ENCODE measurements around the gene ABCG4. TPM values are rescaled to one million over a fixed set of nuclear protein-coding genes. Genes with fewer than 3 reads are reported as not detected.

The ABCG4 gene
- polyA plus RNA-seq, 1 donor from 2014 or later = 1.5 TPM

DNA sequence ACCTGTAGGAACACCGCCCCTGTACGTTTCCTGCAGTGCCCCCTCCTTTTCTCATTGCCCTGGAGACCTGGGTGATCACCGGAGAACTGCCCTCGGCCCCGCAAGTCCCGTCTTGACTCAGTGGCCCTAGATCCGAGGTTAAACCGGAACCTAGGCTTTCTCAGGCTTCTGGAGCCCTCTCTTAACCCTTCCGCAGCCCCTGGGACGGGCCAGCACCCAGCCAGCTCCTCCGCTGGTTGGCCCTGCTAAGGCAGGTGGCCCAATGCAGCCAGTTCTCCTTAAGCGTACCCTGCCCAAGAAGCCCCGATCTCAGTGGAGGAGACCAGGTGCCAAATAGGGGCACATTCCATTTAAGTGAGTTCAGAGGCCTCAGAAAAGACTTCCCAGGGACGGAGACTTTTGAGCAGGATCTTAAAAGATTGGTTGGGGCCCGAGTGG lies 20.4 kb downstream of the ABCG4 start:
- Histone ChIP-seq H2AFZ (ENCODE audit: low read depth, low read length) (peak overlapping the region; percentile 8), H3K9ac (ENCODE audit: low read length) (no peak overlapping the region), H3K4me3 (ENCODE audit: low read length) (peak overlapping the region; percentile 47), H3K9me2 (ENCODE audit: insufficient read depth, low read length) (no peaks in the 10 kb centered on the region), H3K27me3 (ENCODE audit: insufficient read depth, low read depth, low read length) (peaks cover 13% of the 10 kb centered on the region), H3K79me2 (replicated peaks; ENCODE audit: insufficient read depth, low read length) (no peaks in the 10 kb centered on the region), H4K20me1 (ENCODE audit: insufficient read depth) (no peaks in the 10 kb centered on the region), H3K4me2 (ENCODE audit: low read length) (no peak overlapping the region), H3F3A (ENCODE audit: insufficient read depth, low read length, poor library complexity, severe bottlenecking) (no peaks in the 10 kb centered on the region), H3K36me3 (ENCODE audit: insufficient read depth, low read length) (no peaks in the 10 kb centered on the region), H3K9me3 (ENCODE audit: low read length) (no peaks in the 10 kb centered on the region), H3K27ac (ENCODE audit: low read length) (no peak overlapping the region)
- no peak for TF ChIP-seq EZH2 (IDR thresholded peaks at IDR 0.05; ENCODE audit: borderline replicate concordance, insufficient read depth, low read length, poor library complexity, severe bottlenecking)
- TF ChIP-seq, protein P1, sequence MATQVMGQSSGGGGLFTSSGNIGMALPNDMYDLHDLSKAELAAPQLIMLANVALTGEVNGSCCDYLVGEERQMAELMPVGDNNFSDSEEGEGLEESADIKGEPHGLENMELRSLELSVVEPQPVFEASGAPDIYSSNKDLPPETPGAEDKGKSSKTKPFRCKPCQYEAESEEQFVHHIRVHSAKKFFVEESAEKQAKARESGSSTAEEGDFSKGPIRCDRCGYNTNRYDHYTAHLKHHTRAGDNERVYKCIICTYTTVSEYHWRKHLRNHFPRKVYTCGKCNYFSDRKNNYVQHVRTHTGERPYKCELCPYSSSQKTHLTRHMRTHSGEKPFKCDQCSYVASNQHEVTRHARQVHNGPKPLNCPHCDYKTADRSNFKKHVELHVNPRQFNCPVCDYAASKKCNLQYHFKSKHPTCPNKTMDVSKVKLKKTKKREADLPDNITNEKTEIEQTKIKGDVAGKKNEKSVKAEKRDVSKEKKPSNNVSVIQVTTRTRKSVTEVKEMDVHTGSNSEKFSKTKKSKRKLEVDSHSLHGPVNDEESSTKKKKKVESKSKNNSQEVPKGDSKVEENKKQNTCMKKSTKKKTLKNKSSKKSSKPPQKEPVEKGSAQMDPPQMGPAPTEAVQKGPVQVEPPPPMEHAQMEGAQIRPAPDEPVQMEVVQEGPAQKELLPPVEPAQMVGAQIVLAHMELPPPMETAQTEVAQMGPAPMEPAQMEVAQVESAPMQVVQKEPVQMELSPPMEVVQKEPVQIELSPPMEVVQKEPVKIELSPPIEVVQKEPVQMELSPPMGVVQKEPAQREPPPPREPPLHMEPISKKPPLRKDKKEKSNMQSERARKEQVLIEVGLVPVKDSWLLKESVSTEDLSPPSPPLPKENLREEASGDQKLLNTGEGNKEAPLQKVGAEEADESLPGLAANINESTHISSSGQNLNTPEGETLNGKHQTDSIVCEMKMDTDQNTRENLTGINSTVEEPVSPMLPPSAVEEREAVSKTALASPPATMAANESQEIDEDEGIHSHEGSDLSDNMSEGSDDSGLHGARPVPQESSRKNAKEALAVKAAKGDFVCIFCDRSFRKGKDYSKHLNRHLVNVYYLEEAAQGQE (IDR thresholded peaks at IDR 0.05; ENCODE audit: borderline replicate concordance) = no peak
- TF ChIP-seq MXI1 (conservative IDR thresholded peaks at IDR 0.05; ENCODE audit: poor library complexity, severe bottlenecking) = no peak
- no peak for TF ChIP-seq SMC3 (conservative IDR thresholded peaks at IDR 0.05; ENCODE audit: poor library complexity)
- TF ChIP-seq, protein P2, sequence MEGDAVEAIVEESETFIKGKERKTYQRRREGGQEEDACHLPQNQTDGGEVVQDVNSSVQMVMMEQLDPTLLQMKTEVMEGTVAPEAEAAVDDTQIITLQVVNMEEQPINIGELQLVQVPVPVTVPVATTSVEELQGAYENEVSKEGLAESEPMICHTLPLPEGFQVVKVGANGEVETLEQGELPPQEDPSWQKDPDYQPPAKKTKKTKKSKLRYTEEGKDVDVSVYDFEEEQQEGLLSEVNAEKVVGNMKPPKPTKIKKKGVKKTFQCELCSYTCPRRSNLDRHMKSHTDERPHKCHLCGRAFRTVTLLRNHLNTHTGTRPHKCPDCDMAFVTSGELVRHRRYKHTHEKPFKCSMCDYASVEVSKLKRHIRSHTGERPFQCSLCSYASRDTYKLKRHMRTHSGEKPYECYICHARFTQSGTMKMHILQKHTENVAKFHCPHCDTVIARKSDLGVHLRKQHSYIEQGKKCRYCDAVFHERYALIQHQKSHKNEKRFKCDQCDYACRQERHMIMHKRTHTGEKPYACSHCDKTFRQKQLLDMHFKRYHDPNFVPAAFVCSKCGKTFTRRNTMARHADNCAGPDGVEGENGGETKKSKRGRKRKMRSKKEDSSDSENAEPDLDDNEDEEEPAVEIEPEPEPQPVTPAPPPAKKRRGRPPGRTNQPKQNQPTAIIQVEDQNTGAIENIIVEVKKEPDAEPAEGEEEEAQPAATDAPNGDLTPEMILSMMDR (IDR thresholded peaks at IDR 0.05; ENCODE audit: poor library complexity, severe bottlenecking) = no peak
- no peak for TF ChIP-seq TAF1 (IDR thresholded peaks at IDR 0.05; ENCODE audit: low read depth)

DNA sequence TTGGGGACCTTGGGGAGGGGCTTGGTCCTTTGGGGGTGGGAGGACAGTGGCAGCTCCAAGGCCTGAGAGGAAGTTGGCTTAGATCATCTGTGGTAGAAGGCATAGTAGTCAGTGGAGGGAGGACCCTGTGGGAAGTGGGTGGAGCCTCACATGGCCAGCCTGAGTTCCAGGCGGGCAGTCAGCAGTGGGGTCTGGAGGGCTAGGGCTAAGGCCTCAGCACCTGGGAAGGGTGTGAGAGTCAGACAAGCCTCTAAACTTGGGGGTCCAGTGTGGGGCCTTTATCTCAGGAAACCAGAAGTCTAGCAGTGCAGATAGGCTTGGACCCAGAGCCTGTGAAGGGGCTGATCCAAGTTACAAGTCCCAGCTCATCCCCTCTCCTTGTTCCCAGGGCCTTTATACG lies 23.7 kb downstream of the ABCG4 start:
- Histone ChIP-seq H3K4me2 (ENCODE audit: low read length) (no peak overlapping the region), H4K20me1 (ENCODE audit: insufficient read depth) (no peaks in the 10 kb centered on the region), H3K27ac (ENCODE audit: low read length) (no peak overlapping the region), H3F3A (ENCODE audit: insufficient read depth, low read length, poor library complexity, severe bottlenecking) (no peaks in the 10 kb centered on the region), H3K27me3 (ENCODE audit: insufficient read depth, low read depth, low read length) (peaks cover 13% of the 10 kb centered on the region), H3K9me3 (ENCODE audit: low read length) (no peaks in the 10 kb centered on the region), H2AFZ (ENCODE audit: low read depth, low read length) (no peak overlapping the region), H3K9me2 (ENCODE audit: insufficient read depth, low read length) (no peaks in the 10 kb centered on the region), H3K36me3 (ENCODE audit: insufficient read depth, low read length) (no peaks in the 10 kb centered on the region), H3K4me3 (ENCODE audit: low read length) (no peak overlapping the region), H3K9ac (ENCODE audit: low read length) (no peak overlapping the region), H3K79me2 (replicated peaks; ENCODE audit: insufficient read depth, low read length) (no peaks in the 10 kb centered on the region)
- TF ChIP-seq TAF1 (IDR thresholded peaks at IDR 0.05; ENCODE audit: low read depth) (no peak), POLR2AphosphoS5 (IDR thresholded peaks at IDR 0.05) (no peak)
- TF ChIP-seq, protein P1 (IDR thresholded peaks at IDR 0.05; ENCODE audit: borderline replicate concordance) = no peak

Data from neural cell (in vitro differentiated cells).